GM12878 (cell line): ENCODE results near the gene PAIP1. TPM values are rescaled to one million over a fixed set of nuclear protein-coding genes. Genes with fewer than 3 reads are reported as not detected.

Source experiments
- BCLAF1 ChIP-seq: fragments of 450-650 bp; IDR thresholded peaks from 2 replicates; pipeline ENCODE4 v1.6.1; 2017; ENCODE audit warnings: antibody characterized with exemption, mild to moderate bottlenecking, moderate library complexity
- CTCF ChIP-seq, 3 experiments: IDR thresholded peaks in 2 of 3; conservative IDR thresholded peaks in 1 of 3; 2 replicates each; pipeline ENCODE4 v1.5.1; 2011; ENCODE audit warnings: low read depth in 3 of 3, low read length in 3 of 3, mild to moderate bottlenecking in 3 of 3, control low read depth in 2 of 3, moderate library complexity in 2 of 3, inconsistent platforms in 1 of 3, mixed read lengths in 1 of 3; ENCODE audit not compliant: control insufficient read depth in 2 of 3, insufficient read depth in 1 of 3; ENCODE audit errors: extremely low read depth in 1 of 3
- DPF2 ChIP-seq: fragments of 450-650 bp; IDR thresholded peaks from 2 replicates; pipeline ENCODE4 v1.6.1; 2017; ENCODE audit warnings: mild to moderate bottlenecking
- E4F1 ChIP-seq: fragments of 450-650 bp; IDR thresholded peaks from 2 replicates; pipeline ENCODE4 v1.6.1; 2018; ENCODE audit warnings: borderline replicate concordance, mild to moderate bottlenecking; ENCODE audit not compliant: partially characterized antibody
- ELK1 ChIP-seq: IDR thresholded peaks from 2 replicates; pipeline ENCODE4 v1.6.1; 2012; ENCODE audit warnings: low read depth, low read length, improper control_type of control experiment
- ETV6 ChIP-seq, 2 experiments: fragments of 450-650 bp in 1 of 2; IDR thresholded peaks in 1 of 2; conservative IDR thresholded peaks in 1 of 2; 2 replicates each; pipeline ENCODE4 v1.6.1; 2014; ENCODE audit warnings: antibody characterized with exemption in 1 of 2, borderline replicate concordance in 1 of 2, low read depth in 1 of 2, mild to moderate bottlenecking in 1 of 2, moderate library complexity in 1 of 2
- FOXM1 ChIP-seq: IDR thresholded peaks from 2 replicates; pipeline ENCODE4 v1.6.1; 2012; ENCODE audit warnings: low read depth, mild to moderate bottlenecking, inconsistent platforms, low read length, moderate library complexity
- HDAC2 ChIP-seq: fragments of 200-600 bp; sonication (generic); IDR thresholded peaks from 2 replicates; pipeline ENCODE4 v1.6.1; 2017
- KDM1A ChIP-seq: fragments of 200-600 bp; sonication (generic); IDR thresholded peaks from 2 replicates; pipeline ENCODE4 v1.6.1; 2016; ENCODE audit warnings: borderline replicate concordance
- LARP7 ChIP-seq: fragments of 450-650 bp; IDR thresholded peaks from 2 replicates; pipeline ENCODE4 v1.6.1; 2017; ENCODE audit warnings: mild to moderate bottlenecking
- MLLT1 ChIP-seq: fragments of 450-650 bp; IDR thresholded peaks from 2 replicates; pipeline ENCODE4 v1.6.1; 2016; ENCODE audit warnings: mild to moderate bottlenecking
- MTA3 ChIP-seq: IDR thresholded peaks from 2 replicates; pipeline ENCODE4 v1.6.1; 2012; ENCODE audit warnings: low read length, inconsistent platforms, borderline replicate concordance
- MYB ChIP-seq: fragments of 150-350 bp; IDR thresholded peaks from 2 replicates; pipeline ENCODE4 v1.6.1; 2014; ENCODE audit warnings: mild to moderate bottlenecking, low read depth, low read length, borderline replicate concordance
- NBN ChIP-seq: fragments of 450-650 bp; IDR thresholded peaks from 2 replicates; pipeline ENCODE4 v1.6.1; 2016
- NR2C1 ChIP-seq: fragments of 450-650 bp; IDR thresholded peaks from 2 replicates; pipeline ENCODE4 v1.6.1; 2017; ENCODE audit warnings: antibody characterized with exemption, mild to moderate bottlenecking, moderate library complexity
- POLR2AphosphoS2 ChIP-seq: IDR thresholded peaks from 2 replicates; pipeline ENCODE4 v1.6.1; 2011; ENCODE audit warnings: low read depth, mild to moderate bottlenecking, low read length, improper control_type of control experiment, moderate library complexity
- RBBP5 ChIP-seq: fragments of 200-600 bp; sonication (generic); conservative IDR thresholded peaks from 2 replicates; pipeline ENCODE4 v1.6.1; 2016
- SIN3A ChIP-seq: IDR thresholded peaks from 2 replicates; pipeline ENCODE4 v1.6.1; 2012; ENCODE audit warnings: low read depth, low read length, improper control_type of control experiment
- SMC3 ChIP-seq: IDR thresholded peaks from 2 replicates; pipeline ENCODE4 v1.6.1; 2011; ENCODE audit warnings: low read length, improper control_type of control experiment, borderline replicate concordance
- YY1 ChIP-seq: IDR thresholded peaks from 2 replicates; pipeline ENCODE4 v1.6.1; 2011; ENCODE audit warnings: low read depth, mild to moderate bottlenecking, low read length
- polyA plus RNA-seq, 11 experiments: library from polyadenylated mRNA; depleted of rRNA in 4 of 11; unstranded in 6 of 11; stranded (reverse) in 5 of 11; fragments of >200 nt; fragmentation: Nextera tagmentation in 4 of 11; fragmentation: Illumina TruSeq in 1 of 11; extraction: Ambion mirVana in 4 of 11; extraction: Trizol in 1 of 11; gene quantifications; 1 replicate in 1 of 11; 2 replicates in 10 of 11; pipeline versions ENCODE4 v1.2.1 to v1.2.3, GENCODE V29; 2011 to 2016; ENCODE audit warnings: inconsistent platforms in 2 of 11, missing spikeins in 2 of 11, low read depth in 1 of 11
- total RNA-seq, 4 experiments: library from RNA; depleted of rRNA in 3 of 4; stranded (reverse); fragments of >200 nt in 3 of 4; fragmentation: Illumina TruSeq in 1 of 4; extraction: Trizol in 1 of 4; gene quantifications; 2 replicates each; pipeline versions ENCODE4 v1.2.1 to v1.2.3, GENCODE V29; 2013 to 2021

PAIP1 gene
- total and polyA plus RNA-seq, 10 of the 15 experiments (the other 5 are each of a cell fraction or from before 2014, with no cell fraction given), result 37.4 to 90.9 (median 57.0) TPM

GRCh38 chr5:43483298-43484105 is 73.4 kb downstream of the PAIP1 start, which contains the start of gene TMEM267 (continued):
- no peak for TF ChIP-seq E4F1
- TF ChIP-seq MTA3, result no peak
- no peak; the same call in 1 of the 2 replicates for TF ChIP-seq NR2C1
- TF ChIP-seq NBN, result no peak
- TF ChIP-seq KDM1A, result no peak
- 0 out of 2 replicates have a peak, but pooled peaks have one; percentile 2 for TF ChIP-seq SMC3
- TF ChIP-seq LARP7, result peak; percentile 71; the same call in 1 of the 2 replicates
- no peak for TF ChIP-seq BCLAF1
- no peak for TF ChIP-seq CTCF (IDR thresholded peaks at IDR 0.05 in 2 of 3, conservative IDR thresholded peaks at IDR 0.05 in 1 of 3; ENCODE audit: control insufficient read depth in 2 of 3, extremely low read depth in 1 of 3, insufficient read depth in 1 of 3, low read depth in 3 of 3, low read length in 3 of 3)
- no peak; the same call in 1 of the 2 replicates for TF ChIP-seq SIN3A
- TF ChIP-seq MYB, result no peak
- TF ChIP-seq YY1, result peak; percentile 66
- no peak for TF ChIP-seq ETV6 (conservative IDR thresholded peaks at IDR 0.05 in 1 of 2, IDR thresholded peaks at IDR 0.05 in 1 of 2; ENCODE audit: borderline replicate concordance in 1 of 2, low read depth in 1 of 2)
- no peak for TF ChIP-seq MLLT1
- 0 out of 2 replicates have a peak, but pooled peaks have one; percentile 22 for TF ChIP-seq ELK1
- TF ChIP-seq DPF2, result peak; percentile 54; the same call in 1 of the 2 replicates
- TF ChIP-seq POLR2AphosphoS2, result peak; percentile 86; the same call in 1 of the 2 replicates
- TF ChIP-seq FOXM1, result no peak
- no peak; the same call in 1 of the 2 replicates for TF ChIP-seq RBBP5
- no peak for TF ChIP-seq HDAC2
